GM23338 (cell line): Measurements from ENCODE around the gene VPS45. TPM values are rescaled to one million over a fixed set of nuclear protein-coding genes. Genes with fewer than 3 reads are reported as not detected.

Source experiments
- ATAC-seq: fragments of 200-7000 bp; cut with Tn5 transposase; 3 replicates; pipeline ENCODE4 v1.9.1; 2020
- DNase-seq: peaks from one replicate; pipeline ENCODE4 v3.0.0-alpha.2; 2015; ENCODE audit warnings: low spot score
- H2AFZ ChIP-seq: fragments of 200-600 bp; sonication (generic); 2 replicates; pipeline ENCODE4 v1.8.0; 2016; ENCODE audit warnings: antibody characterized with exemption, mild to moderate bottlenecking, moderate library complexity
- H3F3A ChIP-seq: fragments of 200-600 bp; sonication (generic); replicated peaks from 2 replicates; pipeline ENCODE4 v1.8.0; 2017; ENCODE audit warnings: antibody characterized with exemption, mixed run types, low read depth
- H3K27ac ChIP-seq: fragments of 200-600 bp; sonication (generic); 2 replicates; pipeline ENCODE4 v1.6.1; 2016; ENCODE audit warnings: low read depth
- H3K27me3 ChIP-seq: fragments of 200-600 bp; sonication (generic); 2 replicates; pipeline ENCODE4 v1.8.0; 2016; ENCODE audit warnings: mild to moderate bottlenecking, mixed run types, moderate library complexity; ENCODE audit not compliant: insufficient read depth
- H3K36me3 ChIP-seq: fragments of 200-600 bp; sonication (generic); 2 replicates; pipeline ENCODE4 v1.8.0; 2016; ENCODE audit warnings: mild to moderate bottlenecking; ENCODE audit not compliant: insufficient read depth
- H3K4me1 ChIP-seq: fragments of 200-600 bp; sonication (generic); 2 replicates; pipeline ENCODE4 v1.8.0; 2016; ENCODE audit warnings: mild to moderate bottlenecking, moderate library complexity; ENCODE audit not compliant: insufficient read depth
- H3K4me2 ChIP-seq: fragments of 200-600 bp; sonication (generic); 2 replicates; pipeline ENCODE4 v1.7.1; 2017; ENCODE audit warnings: mixed run types
- H3K4me3 ChIP-seq: fragments of 200-600 bp; sonication (generic); 2 replicates; pipeline ENCODE4 v1.6.1; 2016; ENCODE audit warnings: mixed run types
- H3K79me2 ChIP-seq: fragments of 200-600 bp; sonication (generic); replicated peaks from 2 replicates; pipeline ENCODE4 v1.8.0; 2017; ENCODE audit warnings: mild to moderate bottlenecking; ENCODE audit not compliant: insufficient read depth
- H3K9me2 ChIP-seq: fragments of 200-600 bp; sonication (generic); 2 replicates; pipeline ENCODE4 v1.8.0; 2017; ENCODE audit not compliant: insufficient read depth
- H4K20me1 ChIP-seq: fragments of 200-600 bp; sonication (generic); replicated peaks from 2 replicates; pipeline ENCODE4 v1.8.0; 2017; ENCODE audit warnings: mild to moderate bottlenecking; ENCODE audit not compliant: insufficient read depth
- H3K27ac Mint-ChIP-seq: 2 replicates; pipeline ENCODE4 v1.8.0; 2020; ENCODE audit warnings: inconsistent platforms, mild to moderate bottlenecking, moderate library complexity, mixed read lengths
- H3K27me3 Mint-ChIP-seq: 3 replicates; pipeline ENCODE4 v1.8.0; 2022; ENCODE audit warnings: low read depth, mild to moderate bottlenecking, moderate library complexity, mixed read lengths, inconsistent platforms; ENCODE audit not compliant: insufficient read depth, poor library complexity
- H3K36me3 Mint-ChIP-seq: 3 replicates; pipeline ENCODE4 v1.8.0; 2021; ENCODE audit warnings: low read depth, mild to moderate bottlenecking, inconsistent platforms, moderate library complexity, mixed read lengths
- H3K4me1 Mint-ChIP-seq: 3 replicates; pipeline ENCODE4 v1.8.0; 2020; ENCODE audit warnings: mild to moderate bottlenecking, inconsistent platforms, mixed read lengths
- H3K4me3 Mint-ChIP-seq: 3 replicates; pipeline ENCODE4 v1.8.0; 2021; ENCODE audit warnings: moderate library complexity, mild to moderate bottlenecking, inconsistent platforms, mixed read lengths
- H3K9me3 Mint-ChIP-seq: 3 replicates; pipeline ENCODE4 v1.8.0; 2020; ENCODE audit warnings: moderate library complexity, mild to moderate bottlenecking, inconsistent platforms, mixed read lengths
- CREB1 ChIP-seq: fragments of 250-450 bp; sonication (Bioruptor Pico); IDR thresholded peaks from 2 replicates; pipeline ENCODE4 v1.5.0; 2020; ENCODE audit warnings: low read depth, mild to moderate bottlenecking, moderate library complexity
- CTCF ChIP-seq, 2 experiments: fragments of 200-600 bp in 1 of 2; sonication (generic) in 1 of 2; conservative IDR thresholded peaks; 2 replicates each; pipeline versions ENCODE4 v1.5.1 to v1.6.1; 2016 to 2017; ENCODE audit warnings: antibody characterized with exemption in 2 of 2, low read depth in 2 of 2, mild to moderate bottlenecking in 2 of 2, moderate library complexity in 1 of 2
- ETS1 ChIP-seq: IDR thresholded peaks from 2 replicates; pipeline ENCODE4 v1.6.1; 2016; ENCODE audit warnings: antibody characterized with exemption
- EZH2 ChIP-seq: fragments of 200-600 bp; sonication (generic); IDR thresholded peaks from one replicate; pipeline ENCODE4 v1.8.0; 2017; ENCODE audit warnings: antibody characterized with exemption, mild to moderate bottlenecking, low read depth; ENCODE audit not compliant: unreplicated experiment
- EZH2phosphoT487 ChIP-seq: fragments of 200-600 bp; sonication (generic); IDR thresholded peaks from one replicate; pipeline ENCODE4 v1.8.1; 2018; ENCODE audit warnings: antibody characterized with exemption; ENCODE audit not compliant: unreplicated experiment
- JUNB ChIP-seq: IDR thresholded peaks from one replicate; pipeline ENCODE4 v1.6.1; 2016; ENCODE audit warnings: antibody characterized with exemption; ENCODE audit not compliant: unreplicated experiment
- NANOG ChIP-seq: IDR thresholded peaks from 2 replicates; pipeline ENCODE4 v1.6.1; 2016; ENCODE audit warnings: antibody characterized with exemption, borderline replicate concordance
- POLR2AphosphoS5 ChIP-seq: IDR thresholded peaks from 2 replicates; pipeline ENCODE4 v1.6.1; 2016; ENCODE audit warnings: antibody characterized with exemption, low read depth
- STAT1 ChIP-seq: IDR thresholded peaks from one replicate; pipeline ENCODE4 v1.6.1; 2016; ENCODE audit warnings: antibody characterized with exemption; ENCODE audit not compliant: unreplicated experiment
- ZNF114 ChIP-seq: fragments of 250-450 bp; sonication (Bioruptor Pico); IDR thresholded peaks from 2 replicates; pipeline ENCODE4 v1.5.0; 2020; ENCODE audit warnings: mild to moderate bottlenecking, moderate library complexity
- ZNF331 ChIP-seq: fragments of 250-450 bp; sonication (Bioruptor Pico); IDR thresholded peaks from 2 replicates; pipeline ENCODE4 v1.5.0; 2020; ENCODE audit warnings: low read depth, mild to moderate bottlenecking, moderate library complexity
- polyA plus RNA-seq: library from polyadenylated mRNA; unstranded; fragments of >200 nt; fragmentation: Nextera tagmentation; extraction: Ambion mirVana; gene quantifications from 2 replicates; pipeline ENCODE4 v1.2.1, GENCODE V29; 2016
- total RNA-seq: library from RNA; depleted of rRNA; stranded (reverse); fragments of >200 nt; shearing (Covaris generic); gene quantifications from 2 replicates; pipeline ENCODE4 v1.2.3, GENCODE V29; 2014
- TF ChIP-seq, protein P1 (sequence below): IDR thresholded peaks from one replicate; pipeline ENCODE4 v1.6.1; 2018; ENCODE audit warnings: antibody characterized with exemption; ENCODE audit not compliant: unreplicated experiment
- TF ChIP-seq, protein P2 (sequence below): fragments of 250-450 bp; sonication (Bioruptor Pico); IDR thresholded peaks from 2 replicates; pipeline ENCODE4 v1.5.0; 2020; ENCODE audit warnings: mild to moderate bottlenecking, moderate library complexity

The VPS45 gene
- total and polyA plus RNA-seq, 2 experiments from 2014 or later, result 23.5 to 37.5 TPM

- no peaks in the 10 kb centered on the region for H3K4me1 Mint-ChIP-seq
- H3K27me3 Mint-ChIP-seq, result no peaks in the 10 kb centered on the region
- no peaks in the 10 kb centered on the region for H3F3A ChIP-seq
- H3K36me3 Mint-ChIP-seq, result peaks cover 39% of the 10 kb centered on the region
- H3K4me3 ChIP-seq, result no peak overlapping the region
- ATAC-seq, result no peak
- H3K4me2 ChIP-seq, result no peak overlapping the region
- no peak overlapping the region for H2AFZ ChIP-seq
- no peak for DNase-seq
- H3K27ac Mint-ChIP-seq, result no peak overlapping the region
- TF ChIP-seq CTCF (conservative IDR thresholded peaks at IDR 0.05; ENCODE audit: low read depth in 2 of 2) (no peak), ETS1 (no peak), STAT1 (no peak), ZNF114 (no peak), ZNF331 (CRISPR knock-in tag) (no peak), NANOG (no peak), JUNB (no peak), POLR2AphosphoS5 (no peak), EZH2phosphoT487 (no peak), CREB1 (CRISPR knock-in tag) (no peak), EZH2 (no peak)
- TF ChIP-seq, protein P1, sequence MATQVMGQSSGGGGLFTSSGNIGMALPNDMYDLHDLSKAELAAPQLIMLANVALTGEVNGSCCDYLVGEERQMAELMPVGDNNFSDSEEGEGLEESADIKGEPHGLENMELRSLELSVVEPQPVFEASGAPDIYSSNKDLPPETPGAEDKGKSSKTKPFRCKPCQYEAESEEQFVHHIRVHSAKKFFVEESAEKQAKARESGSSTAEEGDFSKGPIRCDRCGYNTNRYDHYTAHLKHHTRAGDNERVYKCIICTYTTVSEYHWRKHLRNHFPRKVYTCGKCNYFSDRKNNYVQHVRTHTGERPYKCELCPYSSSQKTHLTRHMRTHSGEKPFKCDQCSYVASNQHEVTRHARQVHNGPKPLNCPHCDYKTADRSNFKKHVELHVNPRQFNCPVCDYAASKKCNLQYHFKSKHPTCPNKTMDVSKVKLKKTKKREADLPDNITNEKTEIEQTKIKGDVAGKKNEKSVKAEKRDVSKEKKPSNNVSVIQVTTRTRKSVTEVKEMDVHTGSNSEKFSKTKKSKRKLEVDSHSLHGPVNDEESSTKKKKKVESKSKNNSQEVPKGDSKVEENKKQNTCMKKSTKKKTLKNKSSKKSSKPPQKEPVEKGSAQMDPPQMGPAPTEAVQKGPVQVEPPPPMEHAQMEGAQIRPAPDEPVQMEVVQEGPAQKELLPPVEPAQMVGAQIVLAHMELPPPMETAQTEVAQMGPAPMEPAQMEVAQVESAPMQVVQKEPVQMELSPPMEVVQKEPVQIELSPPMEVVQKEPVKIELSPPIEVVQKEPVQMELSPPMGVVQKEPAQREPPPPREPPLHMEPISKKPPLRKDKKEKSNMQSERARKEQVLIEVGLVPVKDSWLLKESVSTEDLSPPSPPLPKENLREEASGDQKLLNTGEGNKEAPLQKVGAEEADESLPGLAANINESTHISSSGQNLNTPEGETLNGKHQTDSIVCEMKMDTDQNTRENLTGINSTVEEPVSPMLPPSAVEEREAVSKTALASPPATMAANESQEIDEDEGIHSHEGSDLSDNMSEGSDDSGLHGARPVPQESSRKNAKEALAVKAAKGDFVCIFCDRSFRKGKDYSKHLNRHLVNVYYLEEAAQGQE, result no peak
- TF ChIP-seq, protein P2, sequence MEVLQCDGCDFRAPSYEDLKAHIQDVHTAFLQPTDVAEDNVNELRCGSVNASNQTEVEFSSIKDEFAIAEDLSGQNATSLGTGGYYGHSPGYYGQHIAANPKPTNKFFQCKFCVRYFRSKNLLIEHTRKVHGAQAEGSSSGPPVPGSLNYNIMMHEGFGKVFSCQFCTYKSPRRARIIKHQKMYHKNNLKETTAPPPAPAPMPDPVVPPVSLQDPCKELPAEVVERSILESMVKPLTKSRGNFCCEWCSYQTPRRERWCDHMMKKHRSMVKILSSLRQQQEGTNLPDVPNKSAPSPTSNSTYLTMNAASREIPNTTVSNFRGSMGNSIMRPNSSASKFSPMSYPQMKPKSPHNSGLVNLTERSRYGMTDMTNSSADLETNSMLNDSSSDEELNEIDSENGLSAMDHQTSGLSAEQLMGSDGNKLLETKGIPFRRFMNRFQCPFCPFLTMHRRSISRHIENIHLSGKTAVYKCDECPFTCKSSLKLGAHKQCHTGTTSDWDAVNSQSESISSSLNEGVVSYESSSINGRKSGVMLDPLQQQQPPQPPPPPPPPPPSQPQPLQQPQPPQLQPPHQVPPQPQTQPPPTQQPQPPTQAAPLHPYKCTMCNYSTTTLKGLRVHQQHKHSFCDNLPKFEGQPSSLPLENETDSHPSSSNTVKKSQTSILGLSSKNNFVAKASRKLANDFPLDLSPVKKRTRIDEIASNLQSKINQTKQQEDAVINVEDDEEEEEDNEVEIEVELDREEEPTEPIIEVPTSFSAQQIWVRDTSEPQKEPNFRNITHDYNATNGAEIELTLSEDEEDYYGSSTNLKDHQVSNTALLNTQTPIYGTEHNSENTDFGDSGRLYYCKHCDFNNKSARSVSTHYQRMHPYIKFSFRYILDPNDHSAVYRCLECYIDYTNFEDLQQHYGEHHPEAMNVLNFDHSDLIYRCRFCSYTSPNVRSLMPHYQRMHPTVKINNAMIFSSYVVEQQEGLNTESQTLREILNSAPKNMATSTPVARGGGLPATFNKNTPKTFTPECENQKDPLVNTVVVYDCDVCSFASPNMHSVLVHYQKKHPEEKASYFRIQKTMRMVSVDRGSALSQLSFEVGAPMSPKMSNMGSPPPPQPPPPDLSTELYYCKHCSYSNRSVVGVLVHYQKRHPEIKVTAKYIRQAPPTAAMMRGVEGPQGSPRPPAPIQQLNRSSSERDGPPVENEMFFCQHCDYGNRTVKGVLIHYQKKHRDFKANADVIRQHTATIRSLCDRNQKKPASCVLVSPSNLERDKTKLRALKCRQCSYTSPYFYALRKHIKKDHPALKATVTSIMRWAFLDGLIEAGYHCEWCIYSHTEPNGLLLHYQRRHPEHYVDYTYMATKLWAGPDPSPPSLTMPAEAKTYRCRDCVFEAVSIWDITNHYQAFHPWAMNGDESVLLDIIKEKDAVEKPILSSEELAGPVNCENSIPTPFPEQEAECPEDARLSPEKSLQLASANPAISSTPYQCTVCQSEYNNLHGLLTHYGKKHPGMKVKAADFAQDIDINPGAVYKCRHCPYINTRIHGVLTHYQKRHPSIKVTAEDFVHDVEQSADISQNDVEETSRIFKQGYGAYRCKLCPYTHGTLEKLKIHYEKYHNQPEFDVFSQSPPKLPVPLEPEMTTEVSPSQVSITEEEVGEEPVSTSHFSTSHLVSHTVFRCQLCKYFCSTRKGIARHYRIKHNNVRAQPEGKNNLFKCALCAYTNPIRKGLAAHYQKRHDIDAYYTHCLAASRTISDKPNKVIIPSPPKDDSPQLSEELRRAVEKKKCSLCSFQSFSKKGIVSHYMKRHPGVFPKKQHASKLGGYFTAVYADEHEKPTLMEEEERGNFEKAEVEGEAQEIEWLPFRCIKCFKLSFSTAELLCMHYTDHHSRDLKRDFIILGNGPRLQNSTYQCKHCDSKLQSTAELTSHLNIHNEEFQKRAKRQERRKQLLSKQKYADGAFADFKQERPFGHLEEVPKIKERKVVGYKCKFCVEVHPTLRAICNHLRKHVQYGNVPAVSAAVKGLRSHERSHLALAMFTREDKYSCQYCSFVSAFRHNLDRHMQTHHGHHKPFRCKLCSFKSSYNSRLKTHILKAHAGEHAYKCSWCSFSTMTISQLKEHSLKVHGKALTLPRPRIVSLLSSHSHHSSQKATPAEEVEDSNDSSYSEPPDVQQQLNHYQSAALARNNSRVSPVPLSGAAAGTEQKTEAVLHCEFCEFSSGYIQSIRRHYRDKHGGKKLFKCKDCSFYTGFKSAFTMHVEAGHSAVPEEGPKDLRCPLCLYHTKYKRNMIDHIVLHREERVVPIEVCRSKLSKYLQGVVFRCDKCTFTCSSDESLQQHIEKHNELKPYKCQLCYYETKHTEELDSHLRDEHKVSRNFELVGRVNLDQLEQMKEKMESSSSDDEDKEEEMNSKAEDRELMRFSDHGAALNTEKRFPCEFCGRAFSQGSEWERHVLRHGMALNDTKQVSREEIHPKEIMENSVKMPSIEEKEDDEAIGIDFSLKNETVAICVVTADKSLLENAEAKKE (CRISPR knock-in tag), result no peak
- no peaks in the 10 kb centered on the region for H3K27me3 ChIP-seq
- no peaks in the 10 kb centered on the region for H4K20me1 ChIP-seq
- H3K4me3 Mint-ChIP-seq, result no peak overlapping the region
- no peak overlapping the region for H3K27ac ChIP-seq
- no peaks in the 10 kb centered on the region for H3K9me2 ChIP-seq
- no peaks in the 10 kb centered on the region for H3K4me1 ChIP-seq
- no peaks in the 10 kb centered on the region for H3K9me3 Mint-ChIP-seq
- H3K36me3 ChIP-seq, result peaks cover 2% of the 10 kb centered on the region; the same call in 1 of the 2 replicates
- H3K79me2 ChIP-seq, result no peaks in the 10 kb centered on the region
These were observed 9.4 kb downstream of the VPS45 start for GRCh38 chr1:150076985-150077384.
